GM12864 (cell line): Measurements from ENCODE around the gene MRPL4.
A peak's percentile ranks its signal among the peaks of the same experiment; 100 is the strongest.

Experiments used
- DNase-seq: peaks from one replicate; pipeline ENCODE4 v3.0.0-alpha.2; 2011; ENCODE audit warnings: low read depth
- H3K4me3 ChIP-seq: 2 replicates; pipeline ENCODE4 v1.5.1; 2011; ENCODE audit warnings: mild to moderate bottlenecking, low read depth, low read length, control low read depth
- CTCF ChIP-seq: IDR thresholded peaks from 2 replicates; pipeline ENCODE4 v1.5.1; 2011; ENCODE audit warnings: low read depth, mild to moderate bottlenecking, moderate library complexity, low read length, control low read depth, inconsistent platforms; ENCODE audit errors: missing control alignments

Gene MRPL4

GRCh38 chr19:10292789-10293636 lies 41.0 kb downstream of the MRPL4 start:
- no peak for TF ChIP-seq CTCF
- peak overlapping the region; percentile 31 for H3K4me3 ChIP-seq
- no peak for DNase-seq

DNA sequence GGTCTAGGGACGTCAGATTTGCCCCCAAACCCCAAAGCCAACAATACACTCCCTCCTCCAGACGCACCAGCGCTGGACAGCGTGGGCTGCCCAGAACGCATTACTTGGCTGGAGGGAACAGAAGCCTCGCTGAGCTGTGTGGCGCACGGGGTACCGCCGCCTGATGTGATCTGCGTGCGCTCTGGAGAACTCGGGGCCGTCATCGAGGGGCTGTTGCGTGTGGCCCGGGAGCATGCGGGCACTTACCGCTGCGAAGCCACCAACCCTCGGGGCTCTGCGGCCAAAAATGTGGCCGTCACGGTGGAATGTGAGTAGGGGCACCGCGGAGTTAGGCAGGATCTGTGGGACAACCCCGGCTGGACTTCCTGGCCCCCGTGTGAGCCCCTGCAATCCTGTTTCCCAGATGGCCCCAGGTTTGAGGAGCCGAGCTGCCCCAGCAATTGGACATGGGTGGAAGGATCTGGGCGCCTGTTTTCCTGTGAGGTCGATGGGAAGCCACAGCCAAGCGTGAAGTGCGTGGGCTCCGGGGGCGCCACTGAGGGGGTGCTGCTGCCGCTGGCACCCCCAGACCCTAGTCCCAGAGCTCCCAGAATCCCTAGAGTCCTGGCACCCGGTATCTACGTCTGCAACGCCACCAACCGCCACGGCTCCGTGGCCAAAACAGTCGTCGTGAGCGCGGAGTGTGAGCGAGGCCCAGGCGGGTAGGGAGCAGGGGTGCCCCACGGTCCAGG lies 41.8 kb downstream of the MRPL4 start:
- no peak overlapping the region for H3K4me3 ChIP-seq
- DNase-seq, result no peak
- no peak for TF ChIP-seq CTCF

GRCh38 chr19:10294368-10294697 lies 42.3 kb downstream of the MRPL4 start:
- no peak for TF ChIP-seq CTCF
- H3K4me3 ChIP-seq, result no peak overlapping the region
- no peak for DNase-seq

DNA sequence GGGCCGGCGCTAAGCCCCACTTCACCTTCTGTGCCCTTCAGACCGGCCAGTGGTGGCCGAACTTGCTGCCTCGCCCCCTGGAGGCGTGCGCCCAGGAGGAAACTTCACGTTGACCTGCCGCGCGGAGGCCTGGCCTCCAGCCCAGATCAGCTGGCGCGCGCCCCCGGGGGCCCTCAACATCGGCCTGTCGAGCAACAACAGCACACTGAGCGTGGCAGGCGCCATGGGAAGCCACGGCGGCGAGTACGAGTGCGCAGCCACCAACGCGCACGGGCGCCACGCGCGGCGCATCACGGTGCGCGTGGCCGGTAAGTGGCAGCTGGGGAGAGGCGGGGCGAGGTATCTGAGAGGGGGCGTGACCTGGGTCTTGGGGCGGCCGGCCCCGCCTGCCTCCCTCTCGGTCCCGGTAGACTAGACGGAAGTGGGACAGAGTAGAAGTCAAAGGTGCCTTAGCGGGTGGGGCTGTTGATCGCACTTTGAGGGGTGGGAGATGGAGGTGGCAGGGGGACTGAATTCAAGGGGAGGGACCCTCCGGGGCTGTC lies 43.4 kb downstream of the MRPL4 start:
- DNase-seq, result no peak
- no peak for TF ChIP-seq CTCF
- peak overlapping the region; percentile 57 for H3K4me3 ChIP-seq

- no peak for DNase-seq
- TF ChIP-seq CTCF, result no peak
- peak overlapping the region; percentile 57 for H3K4me3 ChIP-seq
Observed at GRCh38 chr19:10295847-10296591, 44.0 kb downstream of the MRPL4 start.

- no peak overlapping the region for H3K4me3 ChIP-seq
- TF ChIP-seq CTCF, result no peak
- DNase-seq, result no peak
Observed at GRCh38 chr19:10299545-10300458, 47.8 kb downstream of the MRPL4 start.
